SW 1271 (cell line): ENCODE results near the gene ANKRD44.
"Not testable (repeated sequence)": the region's sequence is repeated elsewhere in the genome, so short reads cannot be mapped to it uniquely, and the experiment has no call there.

Source experiments
- DNase-seq, 2 experiments: peaks; one replicate each; lab custom pipeline; 2025; lab: John Stamatoyannopoulos, UW

Gene ANKRD44

GRCh38 chr2:197258580-197258979 lies 52.0 kb downstream of the ANKRD44 start:
- no peak for DNase-seq

GRCh38 chr2:197256547-197257170 lies 53.9 kb downstream of the ANKRD44 start:
- DNase-seq, result no peak

- DNase-seq, result no peak
Measured at GRCh38 chr2:197256021-197256420, 54.6 kb downstream of the ANKRD44 start.

- no peak for DNase-seq
Measured at GRCh38 chr2:197255543-197255942, 55.0 kb downstream of the ANKRD44 start.

GRCh38 chr2:197254776-197255530 lies 55.6 kb downstream of the ANKRD44 start:
- no peak for DNase-seq

GRCh38 chr2:197251576-197251975 lies 59.0 kb downstream of the ANKRD44 start:
- no peak for DNase-seq

GRCh38 chr2:197251163-197251562 lies 59.4 kb downstream of the ANKRD44 start:
- DNase-seq, result no peak

- DNase-seq, result no peak
Measured at GRCh38 chr2:197250084-197250397, 60.5 kb downstream of the ANKRD44 start.

- no peak for DNase-seq
Measured at GRCh38 chr2:197249381-197250083, 61.0 kb downstream of the ANKRD44 start.

GRCh38 chr2:197248623-197249022 lies 62.0 kb downstream of the ANKRD44 start:
- no peak for DNase-seq

- DNase-seq, result no peak
Measured at GRCh38 chr2:197248001-197248401, 62.6 kb downstream of the ANKRD44 start.

- DNase-seq, result no peak
Measured at GRCh38 chr2:197247083-197247482, 63.5 kb downstream of the ANKRD44 start.

GRCh38 chr2:197245829-197246804 lies 64.5 kb downstream of the ANKRD44 start:
- DNase-seq, result no peak

- DNase-seq, result no peak
Measured at GRCh38 chr2:197244349-197244748, 66.2 kb downstream of the ANKRD44 start.

GRCh38 chr2:197242719-197243118 lies 67.9 kb downstream of the ANKRD44 start:
- DNase-seq, result no peak

GRCh38 chr2:197241596-197241995 lies 69.0 kb downstream of the ANKRD44 start:
- DNase-seq, result no peak

GRCh38 chr2:197241153-197241552 lies 69.4 kb downstream of the ANKRD44 start:
- DNase-seq, result no peak

- no peak for DNase-seq
Measured at GRCh38 chr2:197240421-197241041, 70.0 kb downstream of the ANKRD44 start.

GRCh38 chr2:197240018-197240417 lies 70.6 kb downstream of the ANKRD44 start:
- not testable (repeated sequence) for DNase-seq

GRCh38 chr2:197239434-197239833 lies 71.1 kb downstream of the ANKRD44 start:
- DNase-seq, result no peak

- DNase-seq, result no peak
Measured at GRCh38 chr2:197238043-197238365, 72.6 kb downstream of the ANKRD44 start.
